D341Med (cell line): Measurements from ENCODE around the gene PPP1R17.

ENCODE experiments used
- DNase-seq: peaks from one replicate; pipeline ENCODE4 v3.0.0; 2012; ENCODE audit warnings: low spot score

The PPP1R17 gene

DNA sequence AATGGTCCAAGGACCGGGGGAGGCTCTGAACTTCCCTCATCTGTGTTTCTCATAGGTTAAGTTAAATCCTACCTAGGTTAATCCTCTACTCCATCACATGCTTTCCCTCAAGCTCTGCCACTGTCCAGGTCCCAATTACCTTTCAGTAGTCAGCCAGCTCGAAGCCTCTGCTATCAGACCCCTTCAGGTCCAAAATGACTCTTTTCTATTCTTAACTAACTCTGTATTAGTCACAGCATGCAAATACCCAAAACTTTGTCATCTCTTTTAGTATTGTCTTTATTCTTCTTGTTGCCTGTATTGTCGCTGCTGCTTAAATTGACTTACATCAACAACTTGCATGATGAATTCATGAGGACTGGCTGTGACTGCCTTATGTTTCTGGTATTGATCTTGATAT is 15.3 kb downstream of the PPP1R17 start:
- DNase-seq = no peak

DNA sequence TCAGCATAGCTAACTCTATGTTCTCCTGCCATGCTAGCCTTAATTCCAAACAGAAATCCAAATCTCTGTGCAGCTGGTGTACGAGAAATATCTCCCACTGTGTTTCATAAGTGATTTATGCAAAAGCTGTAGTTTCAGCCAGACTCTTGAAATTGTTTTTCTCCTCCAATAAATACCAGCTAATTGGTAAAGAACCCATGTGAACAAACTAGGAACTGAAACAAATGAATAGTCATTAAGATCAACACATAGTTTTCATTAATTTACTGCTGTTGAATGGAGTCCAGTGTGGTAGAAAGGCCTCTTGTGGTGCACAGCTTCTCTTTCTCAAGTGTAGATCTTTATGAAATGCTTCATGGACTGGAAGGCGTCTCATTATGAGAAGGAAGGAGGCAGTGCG is 18.4 kb downstream of the PPP1R17 start:
- no peak for DNase-seq

DNA sequence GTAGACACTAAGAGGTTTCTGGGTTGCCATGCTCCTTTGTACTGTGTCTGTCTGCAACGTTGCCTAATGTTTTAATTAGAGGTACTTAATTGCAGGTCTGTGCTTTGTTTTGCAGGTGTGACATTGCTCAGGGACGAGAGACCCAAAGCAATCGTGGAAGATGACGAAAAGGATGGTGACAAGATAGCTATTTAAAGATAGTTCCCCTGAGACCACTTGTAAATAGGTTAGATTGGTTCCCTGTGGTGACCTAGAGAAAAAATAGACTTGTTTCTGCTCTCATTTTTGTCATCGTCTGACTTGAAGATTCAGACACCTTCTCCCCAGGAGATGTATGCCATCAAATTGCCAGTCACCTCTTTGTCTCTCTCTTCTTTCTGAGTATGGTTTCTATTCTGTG is 20.1 kb downstream of the PPP1R17 start:
- DNase-seq = no peak

DNA sequence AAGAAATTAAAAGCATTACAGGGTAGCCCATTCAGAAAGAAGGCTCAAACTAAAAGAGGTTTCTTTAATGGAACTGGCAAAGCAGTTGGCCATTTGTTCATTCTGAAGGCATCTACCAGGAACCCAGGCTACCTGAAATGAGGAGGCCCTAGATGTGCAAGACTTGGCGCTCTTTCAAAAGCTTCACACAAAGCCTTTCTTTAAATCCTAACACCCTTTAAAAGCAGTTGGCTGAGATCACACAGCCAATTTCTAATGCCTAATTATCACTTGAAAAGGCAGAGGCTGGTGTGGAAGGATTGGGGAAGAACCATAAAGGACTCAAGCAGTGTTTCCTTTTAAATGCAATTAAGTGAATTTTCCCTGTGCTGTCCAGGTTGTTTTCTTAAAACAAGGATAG is 23.2 kb downstream of the PPP1R17 start:
- no peak for DNase-seq

DNA sequence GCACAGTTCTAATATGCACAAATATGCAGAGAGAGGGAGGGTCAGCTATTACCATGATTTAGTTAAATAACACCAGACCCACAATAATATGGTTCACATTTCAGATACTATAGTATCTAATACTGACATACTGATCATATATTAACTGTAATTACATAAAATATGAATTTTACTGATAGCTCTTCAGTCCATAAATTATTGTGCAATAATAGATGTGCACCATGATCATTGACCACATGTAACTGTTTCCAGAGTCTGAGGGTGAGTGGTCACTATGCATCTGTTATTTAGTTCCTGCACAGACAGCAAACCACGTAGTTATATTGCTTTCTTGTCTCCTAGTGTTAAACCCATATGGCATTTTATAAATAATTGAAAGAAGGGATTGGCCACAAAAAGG is 29.3 kb downstream of the PPP1R17 start:
- no peak for DNase-seq

DNA sequence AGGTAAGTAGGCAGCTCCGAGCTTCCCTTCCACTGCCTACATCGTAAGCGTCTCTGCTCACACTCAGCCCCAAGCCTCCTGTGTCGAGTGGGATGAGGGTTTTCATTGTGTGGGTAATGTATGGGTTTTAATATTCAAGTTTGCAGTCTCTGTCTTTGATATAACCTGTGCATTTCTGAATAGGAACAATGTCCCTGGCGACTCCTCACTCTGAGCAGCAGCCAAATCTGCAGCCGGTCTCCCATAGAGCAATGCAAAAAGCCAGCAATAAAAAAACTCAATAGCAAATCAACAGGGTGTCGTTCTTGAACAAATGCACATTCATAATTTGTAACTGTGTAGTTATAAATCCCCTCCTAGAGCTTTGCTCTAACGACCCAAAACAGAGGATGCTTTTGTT is 33.4 kb downstream of the PPP1R17 start:
- no peak for DNase-seq

DNA sequence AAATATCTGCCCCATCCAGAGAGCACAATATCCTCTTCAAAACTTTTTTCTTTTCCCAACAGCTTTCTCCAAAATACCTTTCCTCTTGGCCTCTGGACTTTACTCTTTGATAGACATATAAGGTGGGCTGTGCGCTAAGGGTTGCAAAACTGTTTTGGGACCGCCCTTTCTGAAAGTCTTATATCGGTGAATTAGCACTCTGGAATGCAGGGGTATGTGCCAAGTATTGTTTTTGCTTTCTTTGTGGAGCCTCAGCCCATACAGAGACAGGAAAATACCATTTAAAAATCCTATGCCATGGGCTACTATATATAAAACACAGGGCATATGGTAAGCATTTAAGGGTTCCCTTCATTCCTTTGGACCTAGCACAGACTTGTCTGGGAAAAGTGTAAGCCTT is 37.7 kb downstream of the PPP1R17 start:
- no peak for DNase-seq

DNA sequence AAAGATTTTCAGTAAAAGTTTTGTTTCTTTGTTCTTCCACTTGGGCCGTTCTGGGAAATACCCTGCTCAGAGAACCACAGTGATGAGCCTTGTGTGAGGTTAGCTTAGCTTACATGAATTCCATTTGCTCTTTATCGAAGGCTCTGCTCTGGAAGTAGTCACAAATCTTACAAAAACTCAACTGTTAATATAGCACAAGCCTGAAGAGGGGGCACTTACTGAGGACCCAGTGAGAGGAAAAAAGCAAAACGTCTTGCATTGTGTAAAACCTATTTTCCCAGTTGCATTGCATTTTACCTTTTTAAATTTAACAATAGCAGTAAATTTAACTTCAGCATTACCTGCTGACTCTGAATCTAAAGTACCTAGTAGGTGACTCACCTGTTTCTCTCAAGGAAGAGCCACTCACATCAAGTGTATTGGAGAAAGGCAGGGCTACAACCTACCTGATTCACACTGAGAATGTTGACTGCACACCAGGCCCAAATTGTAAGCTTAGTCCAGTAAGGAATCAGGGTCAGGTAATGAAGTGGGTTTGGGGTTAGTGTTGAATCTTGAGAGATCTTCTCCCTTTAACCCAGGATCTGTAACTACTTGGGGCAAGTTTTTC is 42.3 kb downstream of the PPP1R17 start:
- DNase-seq = no peak

DNA sequence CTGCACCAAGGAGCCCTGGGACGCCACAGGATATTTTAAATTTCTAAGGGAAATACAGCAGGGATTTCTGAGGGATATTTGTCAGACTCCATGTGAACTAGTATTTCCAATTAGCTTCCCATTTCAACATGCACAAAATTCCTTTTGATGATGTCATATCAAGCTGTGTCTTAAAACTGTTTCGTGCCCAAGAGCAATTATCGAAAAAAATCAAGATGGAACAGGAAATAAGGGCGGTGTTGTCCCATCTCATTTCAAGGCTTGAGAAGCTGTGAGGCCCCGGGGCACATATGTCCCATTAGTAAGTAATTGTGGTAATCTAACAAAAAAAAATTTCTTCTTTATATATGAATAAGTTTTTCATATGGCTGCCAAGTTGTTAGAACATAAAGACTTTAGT is 47.4 kb downstream of the PPP1R17 start:
- DNase-seq = no peak

DNA sequence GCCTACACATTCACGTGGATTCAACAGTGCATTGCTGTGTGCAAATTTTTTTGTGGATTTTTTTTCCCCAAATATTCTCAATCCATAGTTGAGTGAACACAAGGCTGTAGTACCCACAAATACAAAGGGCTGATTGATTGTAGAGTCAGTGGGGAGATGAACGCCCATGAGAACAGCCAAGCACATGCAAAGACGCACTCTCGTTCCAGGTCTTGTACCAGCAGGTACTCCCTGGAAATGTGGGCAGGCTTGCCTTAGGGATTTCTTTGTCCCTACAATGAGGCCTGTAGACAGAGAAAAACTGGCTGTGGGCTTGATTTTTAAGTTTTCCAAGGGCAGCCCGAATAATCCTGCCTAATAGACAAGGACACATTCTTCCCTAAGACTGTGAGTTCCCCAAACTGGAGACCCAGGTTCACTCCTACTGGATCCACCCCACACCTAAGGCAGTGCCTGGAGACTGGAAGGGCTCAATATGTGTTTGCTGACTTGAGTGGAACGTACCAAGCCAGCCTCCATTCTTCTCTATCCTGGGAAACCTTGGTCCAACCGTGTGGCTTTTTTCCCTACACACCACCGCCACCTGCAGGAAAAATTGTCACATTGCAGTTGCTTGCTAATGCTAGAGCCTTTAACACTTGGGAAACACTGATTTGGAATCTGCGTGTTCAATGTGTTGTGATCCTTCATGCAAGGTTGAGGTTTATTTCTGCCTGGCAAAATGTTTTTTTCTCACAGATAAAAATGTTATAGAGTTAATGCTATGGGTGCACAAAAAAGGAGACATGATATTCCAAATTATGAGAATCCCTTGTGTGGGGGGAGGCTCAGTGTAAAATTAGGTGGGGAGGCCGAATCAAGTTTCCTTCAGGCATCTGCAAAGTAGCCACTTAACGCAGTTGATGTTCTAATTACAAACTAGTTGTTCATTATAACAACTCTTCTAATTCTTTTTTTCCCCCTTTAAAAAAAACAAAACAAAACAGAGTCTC is 49.3 kb downstream of the PPP1R17 start:
- peak; percentile 73 for DNase-seq

DNA sequence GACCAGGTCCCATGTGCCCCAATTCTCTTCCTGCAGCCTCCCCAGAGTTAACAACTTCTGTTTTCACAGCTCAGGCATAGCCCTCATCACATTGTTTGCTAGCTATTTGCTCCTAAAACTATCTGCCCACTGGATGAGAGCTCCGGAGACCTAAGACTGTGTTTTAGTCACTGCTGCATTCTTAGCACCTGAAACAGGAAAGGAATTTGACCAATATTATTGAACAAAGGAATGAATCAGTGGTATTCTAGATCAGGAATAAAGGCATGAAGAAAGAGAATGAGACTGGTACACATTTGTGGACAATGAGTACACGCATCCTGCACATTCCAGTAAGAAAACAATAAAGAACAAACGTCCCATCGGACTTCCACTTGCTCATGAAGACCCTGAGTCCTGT is 54.8 kb downstream of the PPP1R17 start:
- DNase-seq = no peak

DNA sequence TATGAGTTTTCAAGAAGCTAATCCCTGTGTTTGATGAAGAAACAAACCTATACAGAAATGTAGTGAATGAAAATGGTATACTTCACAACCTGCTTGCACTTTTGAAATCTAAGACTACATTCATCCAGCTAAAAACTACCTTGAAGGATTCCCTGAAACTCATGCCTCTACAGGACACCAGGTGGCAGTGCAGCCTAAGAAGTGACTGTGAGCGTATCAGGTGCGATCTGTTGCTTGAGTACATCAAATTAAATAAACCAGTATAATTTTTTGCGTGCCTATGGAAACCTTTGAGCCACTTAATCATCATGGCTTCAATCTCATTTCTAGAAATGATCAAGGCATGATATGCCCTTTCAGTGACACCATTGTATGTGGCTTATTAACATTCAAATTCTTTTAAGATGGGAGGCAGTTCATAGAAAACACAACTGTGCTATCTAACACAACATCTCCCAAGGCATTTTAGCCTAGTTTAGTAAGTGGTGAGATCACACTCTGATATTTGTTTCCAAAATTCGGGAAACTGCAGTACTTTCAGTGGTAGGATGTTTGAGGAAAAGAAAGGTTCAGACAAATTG is 57.4 kb downstream of the PPP1R17 start:
- DNase-seq = peak; percentile 63

DNA sequence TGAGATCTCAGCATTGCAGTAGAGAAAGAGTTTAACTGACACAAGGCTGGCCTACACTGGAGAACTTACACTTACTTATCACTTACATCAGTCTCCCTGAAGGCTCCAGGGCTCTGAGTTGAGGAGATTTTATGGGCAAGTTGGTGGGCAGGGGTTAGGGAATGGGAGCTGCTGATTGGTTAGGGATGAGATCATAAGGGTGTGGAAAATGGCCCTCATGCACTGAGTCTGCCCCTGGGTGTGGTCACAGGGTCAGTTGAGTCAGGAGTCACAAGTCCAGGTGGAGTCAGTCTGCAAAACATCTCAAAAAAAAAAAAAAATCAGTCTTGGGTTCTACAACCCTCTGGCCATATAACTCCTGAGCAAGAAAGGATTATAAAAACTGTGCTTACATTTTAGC is 60.5 kb downstream of the PPP1R17 start:
- no peak for DNase-seq

DNA sequence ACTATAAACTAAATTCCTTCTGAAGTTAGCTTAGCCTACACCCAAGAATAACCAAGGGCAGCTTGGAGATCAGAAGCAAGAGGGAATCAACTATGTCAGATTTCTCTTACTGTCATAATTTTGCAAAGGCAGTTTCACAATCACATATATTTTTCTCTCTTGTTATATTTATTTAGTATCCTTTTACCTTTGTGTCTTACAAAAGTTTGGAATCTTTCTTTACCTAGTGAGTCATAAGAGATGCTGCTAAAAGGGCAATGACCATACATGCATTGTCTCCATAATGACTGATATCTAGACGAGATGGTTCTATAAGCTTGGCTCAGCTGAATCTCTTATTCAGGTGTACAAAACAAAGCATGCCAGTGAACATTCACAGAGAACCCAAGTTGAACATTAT is 61.1 kb downstream of the PPP1R17 start:
- DNase-seq = no peak

DNA sequence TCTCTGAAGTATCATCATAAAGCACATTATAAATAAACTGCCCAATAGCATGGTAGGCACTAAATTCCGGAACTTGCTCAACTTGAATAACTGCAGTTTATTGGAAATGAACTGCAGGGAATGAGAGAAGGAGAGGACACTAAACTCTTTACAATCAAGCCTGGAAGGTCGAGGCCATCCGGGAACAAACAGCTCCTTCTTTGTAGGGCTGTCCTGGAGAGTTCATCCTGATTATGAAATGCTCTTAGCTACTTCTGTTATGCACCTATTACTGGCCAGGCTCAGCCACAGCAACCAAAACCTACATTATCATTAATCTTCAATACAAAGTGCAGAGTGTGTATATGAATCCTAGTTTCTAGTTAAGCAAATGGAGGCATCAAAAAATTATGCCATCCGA is 64.7 kb downstream of the PPP1R17 start:
- no peak for DNase-seq
